NT2/D1 (cell line): ENCODE results near the gene DTNB.

Experiments
- SUZ12 ChIP-seq: IDR thresholded peaks from 2 replicates; pipeline ENCODE4 v1.6.1; 2011; ENCODE audit not compliant: insufficient read length, insufficient read depth; ENCODE audit errors: extremely low read depth
- YY1 ChIP-seq: IDR thresholded peaks from 2 replicates; pipeline ENCODE4 v1.6.1; 2011; ENCODE audit not compliant: insufficient read length, insufficient read depth
- ZNF274 ChIP-seq: IDR thresholded peaks from 2 replicates; pipeline ENCODE4 v1.6.1; 2011; ENCODE audit warnings: mild to moderate bottlenecking, low read depth, low read length

- no peak for TF ChIP-seq YY1
- no peak for TF ChIP-seq SUZ12
- TF ChIP-seq ZNF274, result no peak
Observed at GRCh38 chr2:25454824-25455611, 218.4 kb downstream of the DTNB start.
